MCF 10A (cell line): Measurements from ENCODE around the gene URM1. TPM values are rescaled to one million over a fixed set of nuclear protein-coding genes. Genes with fewer than 3 reads are reported as not detected.

Source experiments
- BruUV-seq: library from RNA; stranded (reverse); fragments of 400-500 nt; replicated peaks from 2 replicates; lab custom pipeline; 2021; lab: Mats Ljungman, UMichigan
- CTCF ChIA-PET: fragments of 300-600 bp; sonication (Branson Sonifier 250); formaldehyde crosslinking; extraction: SDS; loops from one replicate; lab custom pipeline; 2021; ENCODE audit warnings: antibody characterized with exemption, inconsistent platforms; lab: Yijun Ruan, JAX
- POLR2A ChIA-PET: fragments of 300-600, 350-650 bp; sonication (Branson Sonifier 250); formaldehyde crosslinking; extraction: SDS; loops from one replicate; lab custom pipeline; 2020; ENCODE audit warnings: antibody characterized with exemption, inconsistent platforms; lab: Yijun Ruan, JAX
- DNase-seq: peaks from one replicate; pipeline ENCODE4 v3.0.0-alpha.2; 2018; ENCODE audit not compliant: unreplicated experiment
- H3K27ac Mint-ChIP-seq: one replicate; pipeline ENCODE4 v1.8.0; 2022; ENCODE audit warnings: mild to moderate bottlenecking, low read depth, mixed read lengths; ENCODE audit not compliant: unreplicated experiment
- H3K27me3 Mint-ChIP-seq: one replicate; pipeline ENCODE4 v1.8.0; 2022; ENCODE audit warnings: mixed read lengths; ENCODE audit not compliant: insufficient read depth, unreplicated experiment
- H3K36me3 Mint-ChIP-seq: one replicate; pipeline ENCODE4 v1.8.0; 2022; ENCODE audit warnings: mild to moderate bottlenecking, moderate library complexity, mixed read lengths; ENCODE audit not compliant: insufficient read depth, unreplicated experiment
- H3K4me1 Mint-ChIP-seq: one replicate; pipeline ENCODE4 v1.8.0; 2022; ENCODE audit warnings: mixed read lengths; ENCODE audit not compliant: insufficient read depth, unreplicated experiment
- H3K4me3 Mint-ChIP-seq: one replicate; pipeline ENCODE4 v1.8.0; 2022; ENCODE audit warnings: mild to moderate bottlenecking, moderate library complexity, mixed read lengths; ENCODE audit not compliant: unreplicated experiment
- H3K9me3 Mint-ChIP-seq: one replicate; pipeline ENCODE4 v1.8.0; 2022; ENCODE audit warnings: mixed read lengths; ENCODE audit not compliant: unreplicated experiment
- intact Hi-C: fragments of 100-400 bp; cut with micrococcal nuclease; formaldehyde crosslinking; loops from 2 replicates; pipeline ENCODE4 v1.14.1; 2022
- total RNA-seq: library from RNA; stranded (reverse); gene quantifications from 2 replicates; pipeline ENCODE4 v1.2.3, GENCODE V29; 2022
- TF ChIP-seq, protein P1 (sequence below): fragments of 200-600 bp; IDR thresholded peaks from one replicate; pipeline ENCODE4 v1.8.0; 2022; ENCODE audit warnings: antibody characterized with exemption, mild to moderate bottlenecking; ENCODE audit not compliant: unreplicated experiment

URM1 gene
- total RNA-seq, 1 experiment from 2014 or later, result 56.8 TPM

DNA sequence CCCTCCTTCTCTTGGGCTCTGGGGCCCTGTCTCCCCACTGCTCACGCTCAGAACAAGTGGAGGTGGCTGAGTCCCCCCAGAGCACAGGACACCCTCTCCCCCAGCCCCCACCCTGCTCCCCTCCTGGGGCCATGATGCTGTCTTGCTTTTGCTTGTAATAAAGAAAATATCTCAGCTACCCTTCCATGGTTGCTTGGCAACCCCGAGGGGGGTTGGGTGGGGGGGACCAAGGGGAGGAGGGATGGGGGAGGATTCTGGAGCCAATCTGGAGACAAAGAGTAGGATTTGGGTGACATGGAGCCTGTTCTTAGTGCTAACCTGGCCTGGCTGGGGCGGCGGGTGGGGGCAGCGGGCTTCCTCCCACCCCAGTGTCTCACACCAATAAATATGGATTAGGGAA lies 33.4 kb downstream of the URM1 start:
- no peaks in the 10 kb centered on the region for H3K4me1 Mint-ChIP-seq
- H3K4me3 Mint-ChIP-seq, result no peak overlapping the region
- no peaks in the 10 kb centered on the region for H3K9me3 Mint-ChIP-seq
- intact Hi-C loops, result no loop called here
- no peak for DNase-seq
- H3K36me3 Mint-ChIP-seq, result no peaks in the 10 kb centered on the region
- TF ChIP-seq, protein P1, sequence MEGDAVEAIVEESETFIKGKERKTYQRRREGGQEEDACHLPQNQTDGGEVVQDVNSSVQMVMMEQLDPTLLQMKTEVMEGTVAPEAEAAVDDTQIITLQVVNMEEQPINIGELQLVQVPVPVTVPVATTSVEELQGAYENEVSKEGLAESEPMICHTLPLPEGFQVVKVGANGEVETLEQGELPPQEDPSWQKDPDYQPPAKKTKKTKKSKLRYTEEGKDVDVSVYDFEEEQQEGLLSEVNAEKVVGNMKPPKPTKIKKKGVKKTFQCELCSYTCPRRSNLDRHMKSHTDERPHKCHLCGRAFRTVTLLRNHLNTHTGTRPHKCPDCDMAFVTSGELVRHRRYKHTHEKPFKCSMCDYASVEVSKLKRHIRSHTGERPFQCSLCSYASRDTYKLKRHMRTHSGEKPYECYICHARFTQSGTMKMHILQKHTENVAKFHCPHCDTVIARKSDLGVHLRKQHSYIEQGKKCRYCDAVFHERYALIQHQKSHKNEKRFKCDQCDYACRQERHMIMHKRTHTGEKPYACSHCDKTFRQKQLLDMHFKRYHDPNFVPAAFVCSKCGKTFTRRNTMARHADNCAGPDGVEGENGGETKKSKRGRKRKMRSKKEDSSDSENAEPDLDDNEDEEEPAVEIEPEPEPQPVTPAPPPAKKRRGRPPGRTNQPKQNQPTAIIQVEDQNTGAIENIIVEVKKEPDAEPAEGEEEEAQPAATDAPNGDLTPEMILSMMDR, result no peak
- no peaks in the 10 kb centered on the region for H3K27me3 Mint-ChIP-seq
- no peak overlapping the region for H3K27ac Mint-ChIP-seq
- POLR2A ChIA-PET, result no interaction called here
- CTCF ChIA-PET, result no interaction called here
- BruUV-seq, result no TSS peak

DNA sequence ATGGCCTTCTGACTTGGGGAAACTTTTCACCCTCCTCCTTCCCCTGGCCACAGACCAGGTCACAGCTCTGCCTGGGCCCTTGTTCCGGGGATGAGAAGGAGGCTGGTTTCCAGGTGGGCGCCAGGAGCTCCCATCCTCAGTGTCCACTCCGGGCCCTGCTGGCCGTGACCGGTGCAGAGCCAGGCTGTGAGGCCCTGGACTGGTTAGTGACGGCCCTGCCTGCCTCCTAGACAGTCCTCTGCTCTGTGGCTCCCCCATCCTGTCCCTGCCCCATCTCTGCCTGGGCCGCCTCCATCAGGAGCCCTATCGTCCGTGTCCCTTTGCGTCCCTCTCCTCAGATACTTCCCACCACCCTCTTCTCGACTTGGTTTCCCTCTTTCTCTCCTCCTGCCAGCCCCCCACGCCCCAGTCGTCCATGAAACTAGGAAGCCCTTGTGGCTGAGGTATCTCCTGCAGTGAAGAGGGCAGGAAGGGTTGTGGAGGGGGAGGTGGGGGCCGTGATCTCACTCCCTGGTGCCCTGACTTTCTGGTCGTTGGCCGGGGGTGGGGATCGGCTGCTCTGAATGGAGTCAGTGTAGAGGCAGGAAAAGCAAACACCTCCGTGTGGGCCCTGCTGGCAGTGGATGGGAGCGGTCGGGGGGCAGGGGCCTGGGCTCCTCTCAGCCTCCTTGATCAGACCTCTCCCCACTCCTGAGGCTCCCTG lies 34.1 kb downstream of the URM1 start:
- no peak overlapping the region for H3K4me3 Mint-ChIP-seq
- no peaks in the 10 kb centered on the region for H3K36me3 Mint-ChIP-seq
- H3K27me3 Mint-ChIP-seq, result no peaks in the 10 kb centered on the region
- ChIA-PET CTCF (no interaction called here), POLR2A (no interaction called here)
- DNase-seq, result no peak
- intact Hi-C loops, result no loop called here
- H3K9me3 Mint-ChIP-seq, result no peaks in the 10 kb centered on the region
- BruUV-seq, result no TSS peak
- H3K4me1 Mint-ChIP-seq, result no peaks in the 10 kb centered on the region
- TF ChIP-seq, protein P1, result no peak
- H3K27ac Mint-ChIP-seq, result no peak overlapping the region

DNA sequence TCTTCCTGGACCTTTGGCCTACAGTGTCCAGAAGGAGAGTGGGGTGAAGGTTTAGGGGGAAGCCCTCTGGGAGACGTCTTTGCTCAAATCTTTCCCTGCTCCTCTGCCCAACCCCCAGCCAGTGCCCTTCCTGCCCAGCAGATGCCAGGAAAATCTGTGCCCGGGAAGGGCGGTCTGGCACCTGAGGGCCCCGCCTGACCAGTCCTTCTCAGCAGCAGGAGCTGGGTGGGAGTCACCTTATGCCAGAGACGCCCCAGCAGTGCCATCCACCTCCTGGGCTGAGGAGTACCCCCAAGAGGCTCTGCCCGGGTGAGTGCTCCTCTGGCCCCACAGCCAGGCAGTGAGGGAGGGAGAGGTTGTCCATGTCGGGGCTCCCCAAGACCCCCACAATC lies 34.6 kb downstream of the URM1 start:
- POLR2A ChIA-PET, result interaction anchor here (0.6 kb wide), 1 partner anchor 35 kb away, joined by 3 read pairs; no protein-coding TSS in a partner anchor
- CTCF ChIA-PET, result interaction anchor here (0.9 to 1.0 kb wide), 2 partner anchors 14 to 43 kb away, joined by 4 to 8 read pairs; no protein-coding TSS in a partner anchor
- TF ChIP-seq, protein P1, result no peak

DNA sequence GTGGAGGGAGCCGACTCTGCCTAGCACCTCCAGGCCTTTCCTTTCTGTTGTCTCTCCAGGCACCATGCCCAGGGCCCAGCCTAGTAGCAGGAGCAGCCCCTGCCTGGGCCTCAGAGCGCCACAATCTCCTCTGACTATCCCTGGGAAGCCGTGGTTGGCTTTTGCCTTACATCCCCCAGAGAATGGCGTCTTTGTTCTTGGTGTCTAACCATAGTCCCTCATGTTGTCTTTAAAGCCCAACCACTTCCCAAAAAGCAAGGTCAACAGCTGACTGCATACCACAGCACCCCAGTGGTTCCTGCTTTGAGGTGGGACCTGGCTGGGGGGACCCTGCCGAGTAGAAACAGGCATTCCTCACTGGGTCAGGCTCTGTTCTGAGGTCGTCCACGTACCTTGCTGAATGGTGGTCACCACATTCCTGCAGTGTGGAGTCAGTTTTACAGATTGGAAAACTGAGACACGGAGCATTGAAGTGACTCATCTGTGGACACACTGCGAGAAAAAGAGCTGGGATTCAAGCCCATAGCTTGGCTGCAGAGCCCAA lies 35.7 kb downstream of the URM1 start:
- ChIA-PET POLR2A (no interaction called here), CTCF (interaction anchor here (0.6 to 1.8 kb wide), 7 partner anchors 11 to 228 kb away, joined by 3 to 5 read pairs (median 4); no protein-coding TSS in a partner anchor)
- Mint-ChIP-seq H3K27ac (no peak overlapping the region), H3K36me3 (no peaks in the 10 kb centered on the region), H3K4me1 (no peaks in the 10 kb centered on the region), H3K9me3 (no peaks in the 10 kb centered on the region), H3K27me3 (no peaks in the 10 kb centered on the region), H3K4me3 (no peak overlapping the region)
- TF ChIP-seq, protein P1, result no peak
- BruUV-seq, result no TSS peak
- intact Hi-C loops, result no loop called here
- no peak for DNase-seq

More for the DNA sequence above, 34.6 kb downstream of the URM1 start:
- H3K4me3 Mint-ChIP-seq, result no peak overlapping the region
- intact Hi-C loops, result no loop called here
- H3K27ac Mint-ChIP-seq, result no peak overlapping the region
- no peaks in the 10 kb centered on the region for H3K9me3 Mint-ChIP-seq
- no peaks in the 10 kb centered on the region for H3K36me3 Mint-ChIP-seq
- no peaks in the 10 kb centered on the region for H3K4me1 Mint-ChIP-seq
- no TSS peak for BruUV-seq
- no peaks in the 10 kb centered on the region for H3K27me3 Mint-ChIP-seq
- no peak for DNase-seq
